Neural cell (in vitro differentiated cells): ENCODE data around the gene CDC42BPB.
A peak's percentile ranks its signal among the peaks of the same experiment; 100 is the strongest.

Experiments used
- EP300 ChIP-seq: fragments of 450-650 bp; conservative IDR thresholded peaks from 2 replicates; pipeline ENCODE4 v1.6.1; 2014; ENCODE audit warnings: antibody characterized with exemption, mild to moderate bottlenecking, moderate library complexity; ENCODE audit not compliant: poor library complexity, severe bottlenecking
- EZH2 ChIP-seq: fragments of 200-600, 300-800 bp; shearing (Covaris generic), sonication (generic); IDR thresholded peaks from 2 replicates; pipeline ENCODE4 v1.6.1; 2014; ENCODE audit warnings: antibody characterized with exemption, low read length, borderline replicate concordance, mild to moderate bottlenecking; ENCODE audit not compliant: insufficient read depth, poor library complexity, severe bottlenecking
- SMC3 ChIP-seq: fragments of 450-650 bp; conservative IDR thresholded peaks from 2 replicates; pipeline ENCODE4 v1.6.1; 2014; ENCODE audit warnings: antibody characterized with exemption, mild to moderate bottlenecking, moderate library complexity; ENCODE audit not compliant: poor library complexity
- TF ChIP-seq, protein P1 (sequence below): fragments of 450-650 bp; IDR thresholded peaks from 2 replicates; pipeline ENCODE4 v1.5.1; 2014; ENCODE audit warnings: antibody characterized with exemption, mild to moderate bottlenecking, moderate library complexity; ENCODE audit not compliant: poor library complexity, severe bottlenecking

DNA sequence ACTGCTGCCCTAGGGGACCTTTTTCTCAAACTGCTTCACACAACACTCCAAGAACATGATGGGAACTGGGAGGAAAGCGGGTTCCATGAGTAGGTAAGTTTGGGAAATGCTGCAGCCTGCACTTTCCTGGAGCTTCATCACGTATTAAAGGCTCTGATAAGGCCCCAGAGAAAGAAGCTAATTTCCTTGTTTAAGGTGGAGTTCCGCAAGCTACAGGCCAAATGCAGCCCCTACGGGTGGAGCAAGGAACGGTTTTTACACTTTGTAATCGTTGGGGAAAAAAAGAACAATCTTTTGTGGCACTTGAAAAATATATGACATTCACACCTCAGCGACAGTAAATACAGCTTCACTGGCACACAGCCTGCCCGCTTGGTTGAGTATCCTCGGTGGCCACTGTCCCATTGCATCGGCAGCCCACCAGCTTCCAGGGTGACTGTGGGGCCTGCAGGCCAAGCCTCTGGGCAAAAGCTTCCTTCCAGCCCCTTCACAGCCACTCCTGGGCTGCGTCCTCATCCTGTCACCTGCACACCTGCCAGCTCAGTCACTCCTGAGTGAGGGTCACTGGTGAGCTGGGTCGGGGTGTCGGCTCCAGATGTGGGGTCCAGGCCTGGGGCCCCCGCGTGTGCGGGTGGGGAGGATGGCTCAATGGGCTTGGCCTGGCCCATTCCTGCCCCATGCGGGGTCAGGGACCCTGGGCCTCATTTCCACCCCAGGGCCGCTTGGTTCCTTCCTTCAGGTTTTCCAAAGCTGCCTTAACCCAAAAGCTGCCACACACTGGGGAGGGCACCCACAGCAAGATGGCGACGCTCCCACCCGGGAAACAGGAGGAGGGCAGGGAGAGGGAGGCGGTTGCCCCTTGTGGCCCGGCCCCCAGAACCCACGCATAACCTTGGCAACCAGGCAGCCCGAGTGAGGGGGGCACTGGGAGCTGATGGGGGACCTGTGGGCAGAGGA, 132.4 kb downstream of the CDC42BPB start:
- TF ChIP-seq, protein P1, sequence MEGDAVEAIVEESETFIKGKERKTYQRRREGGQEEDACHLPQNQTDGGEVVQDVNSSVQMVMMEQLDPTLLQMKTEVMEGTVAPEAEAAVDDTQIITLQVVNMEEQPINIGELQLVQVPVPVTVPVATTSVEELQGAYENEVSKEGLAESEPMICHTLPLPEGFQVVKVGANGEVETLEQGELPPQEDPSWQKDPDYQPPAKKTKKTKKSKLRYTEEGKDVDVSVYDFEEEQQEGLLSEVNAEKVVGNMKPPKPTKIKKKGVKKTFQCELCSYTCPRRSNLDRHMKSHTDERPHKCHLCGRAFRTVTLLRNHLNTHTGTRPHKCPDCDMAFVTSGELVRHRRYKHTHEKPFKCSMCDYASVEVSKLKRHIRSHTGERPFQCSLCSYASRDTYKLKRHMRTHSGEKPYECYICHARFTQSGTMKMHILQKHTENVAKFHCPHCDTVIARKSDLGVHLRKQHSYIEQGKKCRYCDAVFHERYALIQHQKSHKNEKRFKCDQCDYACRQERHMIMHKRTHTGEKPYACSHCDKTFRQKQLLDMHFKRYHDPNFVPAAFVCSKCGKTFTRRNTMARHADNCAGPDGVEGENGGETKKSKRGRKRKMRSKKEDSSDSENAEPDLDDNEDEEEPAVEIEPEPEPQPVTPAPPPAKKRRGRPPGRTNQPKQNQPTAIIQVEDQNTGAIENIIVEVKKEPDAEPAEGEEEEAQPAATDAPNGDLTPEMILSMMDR = peak; percentile 16
- TF ChIP-seq EZH2 (no peak), EP300 (no peak), SMC3 (no peak)
